RWPE1 (cell line): ENCODE data around the gene TCERG1L.

Experiments used
- CTCF ChIA-PET: fragments of 350-600 bp; sonication (Branson Sonifier 250); formaldehyde crosslinking; extraction: SDS; loops from one replicate; lab custom pipeline; 2021; lab: Yijun Ruan, JAX
- POLR2A ChIA-PET: fragments of 400-600 bp; formaldehyde crosslinking; extraction: SDS; loops from one replicate; lab custom pipeline; 2020; ENCODE audit warnings: antibody characterized with exemption; ENCODE audit not compliant: low non-redundant PET; lab: Yijun Ruan, JAX
- DNase-seq: peaks from one replicate; pipeline ENCODE4 v3.0.0; 2012; ENCODE audit warnings: low spot score
- H3K27ac ChIP-seq: fragments of 450-650 bp; 2 replicates; pipeline ENCODE4 v1.5.1; 2017
- TF ChIP-seq, protein P1 (sequence below): fragments of 450-650 bp; conservative IDR thresholded peaks from 2 replicates; pipeline ENCODE4 v1.5.1; 2017; ENCODE audit warnings: low read depth, mild to moderate bottlenecking

The TCERG1L gene

DNA sequence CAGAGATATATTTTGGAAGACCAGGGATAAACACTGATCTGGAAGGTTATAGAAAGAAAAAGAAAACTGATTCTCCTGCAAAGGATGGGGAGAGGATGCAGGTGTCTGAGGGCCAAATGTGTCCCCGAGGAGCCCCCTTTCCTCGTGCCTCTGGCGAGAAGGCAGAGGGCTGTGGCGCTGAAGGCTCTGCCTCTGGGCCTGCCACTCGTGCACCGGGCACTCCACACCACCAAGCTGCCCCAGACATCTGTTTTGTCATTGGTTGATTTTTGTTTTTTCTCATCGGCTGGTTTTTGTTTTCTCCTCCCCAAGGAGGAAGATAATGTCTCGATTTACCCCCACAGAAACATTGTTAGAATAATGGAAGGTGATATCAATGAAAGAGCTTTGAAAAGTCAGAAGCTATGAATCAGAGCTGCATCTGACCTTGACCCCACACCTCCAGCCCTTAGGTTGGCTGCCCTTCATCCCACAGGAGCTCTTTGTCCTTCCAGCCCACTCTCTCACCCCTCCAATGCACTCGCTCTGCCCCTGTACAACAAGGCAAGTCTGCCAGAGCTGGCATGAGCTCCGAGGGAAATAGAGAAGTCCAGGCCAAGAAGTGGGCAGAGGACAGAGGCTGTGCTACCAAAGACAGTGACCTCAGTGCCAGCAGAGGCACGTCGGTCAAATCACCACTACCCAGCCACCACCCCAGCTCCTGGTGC is 124.8 kb downstream of the TCERG1L start:
- no peak overlapping the region for H3K27ac ChIP-seq
- POLR2A ChIA-PET = no interaction called here
- TF ChIP-seq, protein P1, sequence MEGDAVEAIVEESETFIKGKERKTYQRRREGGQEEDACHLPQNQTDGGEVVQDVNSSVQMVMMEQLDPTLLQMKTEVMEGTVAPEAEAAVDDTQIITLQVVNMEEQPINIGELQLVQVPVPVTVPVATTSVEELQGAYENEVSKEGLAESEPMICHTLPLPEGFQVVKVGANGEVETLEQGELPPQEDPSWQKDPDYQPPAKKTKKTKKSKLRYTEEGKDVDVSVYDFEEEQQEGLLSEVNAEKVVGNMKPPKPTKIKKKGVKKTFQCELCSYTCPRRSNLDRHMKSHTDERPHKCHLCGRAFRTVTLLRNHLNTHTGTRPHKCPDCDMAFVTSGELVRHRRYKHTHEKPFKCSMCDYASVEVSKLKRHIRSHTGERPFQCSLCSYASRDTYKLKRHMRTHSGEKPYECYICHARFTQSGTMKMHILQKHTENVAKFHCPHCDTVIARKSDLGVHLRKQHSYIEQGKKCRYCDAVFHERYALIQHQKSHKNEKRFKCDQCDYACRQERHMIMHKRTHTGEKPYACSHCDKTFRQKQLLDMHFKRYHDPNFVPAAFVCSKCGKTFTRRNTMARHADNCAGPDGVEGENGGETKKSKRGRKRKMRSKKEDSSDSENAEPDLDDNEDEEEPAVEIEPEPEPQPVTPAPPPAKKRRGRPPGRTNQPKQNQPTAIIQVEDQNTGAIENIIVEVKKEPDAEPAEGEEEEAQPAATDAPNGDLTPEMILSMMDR = no peak
- no peak for DNase-seq
- CTCF ChIA-PET = interaction anchor here (0.5 to 1.2 kb wide), 3 partner anchors 14 to 546 kb away, joined by 3 to 5 read pairs (median 4); no protein-coding TSS in a partner anchor

DNA sequence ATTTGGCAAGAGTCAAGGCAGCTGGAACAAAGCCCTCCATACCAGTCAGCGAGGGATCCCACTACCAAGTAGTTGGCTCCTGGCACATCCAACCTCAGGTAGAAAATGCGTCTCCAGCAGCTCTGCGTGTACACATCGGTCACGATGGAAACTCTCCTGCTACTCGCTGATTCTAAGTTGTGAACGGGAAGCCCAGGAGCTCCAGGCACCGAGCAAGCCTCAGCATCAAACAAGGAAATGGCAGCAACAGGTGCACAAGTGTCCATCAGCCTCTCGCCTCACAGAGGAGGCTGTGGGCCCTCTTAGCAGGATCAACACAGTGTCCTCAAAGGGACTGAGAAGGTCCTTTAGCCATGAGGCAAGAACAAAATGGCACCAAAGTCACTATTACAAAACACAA is 127.0 kb downstream of the TCERG1L start:
- ChIA-PET POLR2A (no interaction called here), CTCF (no interaction called here)
- DNase-seq = no peak
- no peak overlapping the region for H3K27ac ChIP-seq
- TF ChIP-seq, protein P1 = no peak

DNA sequence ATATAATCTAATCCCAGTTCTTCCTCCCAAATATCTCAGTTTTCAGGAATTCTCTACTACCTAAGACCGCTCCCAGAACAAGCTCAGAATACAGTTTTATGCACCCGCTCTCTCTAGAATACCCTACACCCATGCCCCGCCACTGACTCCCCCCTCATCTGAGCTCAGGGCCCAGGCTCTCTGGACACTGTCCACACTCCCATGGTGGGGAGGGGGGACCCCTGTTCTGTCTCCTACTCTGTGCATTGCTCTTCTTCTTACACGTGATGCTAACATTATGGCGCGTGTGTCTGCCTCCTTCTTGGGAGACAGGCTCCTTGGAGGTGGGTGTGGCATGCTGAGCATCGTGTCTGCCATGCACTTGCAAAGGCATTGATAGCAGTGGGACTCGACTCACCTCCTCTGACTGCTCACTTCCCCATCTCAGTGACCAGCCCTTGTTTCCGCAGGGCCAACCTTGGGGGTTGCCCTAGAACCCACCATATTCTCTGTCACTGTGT is 127.9 kb downstream of the TCERG1L start:
- DNase-seq = no peak
- TF ChIP-seq, protein P1 = no peak
- POLR2A ChIA-PET = no interaction called here
- CTCF ChIA-PET = no interaction called here
- H3K27ac ChIP-seq = no peak overlapping the region

DNA sequence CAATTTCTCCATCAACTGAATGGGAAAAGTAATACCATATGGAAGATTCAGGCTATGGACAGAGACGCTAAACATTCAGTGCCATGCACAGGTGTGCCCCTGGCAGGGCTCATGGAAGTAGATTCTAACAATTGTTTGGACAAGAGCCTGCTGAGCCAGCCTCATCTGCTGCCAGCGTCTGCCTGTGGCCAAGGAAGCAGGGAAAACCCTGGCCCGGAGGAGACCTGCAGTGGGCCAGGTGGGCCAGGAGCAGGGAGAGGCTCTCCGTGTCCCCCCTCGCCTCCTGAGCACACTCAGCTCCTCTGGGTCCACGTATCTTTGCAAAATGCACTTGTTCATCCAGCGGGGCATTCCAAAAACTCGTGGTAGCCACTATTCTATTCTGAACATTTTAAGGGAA is 130.1 kb downstream of the TCERG1L start:
- ChIA-PET CTCF (no interaction called here), POLR2A (no interaction called here)
- TF ChIP-seq, protein P1 = no peak
- no peak for DNase-seq
- no peak overlapping the region for H3K27ac ChIP-seq

DNA sequence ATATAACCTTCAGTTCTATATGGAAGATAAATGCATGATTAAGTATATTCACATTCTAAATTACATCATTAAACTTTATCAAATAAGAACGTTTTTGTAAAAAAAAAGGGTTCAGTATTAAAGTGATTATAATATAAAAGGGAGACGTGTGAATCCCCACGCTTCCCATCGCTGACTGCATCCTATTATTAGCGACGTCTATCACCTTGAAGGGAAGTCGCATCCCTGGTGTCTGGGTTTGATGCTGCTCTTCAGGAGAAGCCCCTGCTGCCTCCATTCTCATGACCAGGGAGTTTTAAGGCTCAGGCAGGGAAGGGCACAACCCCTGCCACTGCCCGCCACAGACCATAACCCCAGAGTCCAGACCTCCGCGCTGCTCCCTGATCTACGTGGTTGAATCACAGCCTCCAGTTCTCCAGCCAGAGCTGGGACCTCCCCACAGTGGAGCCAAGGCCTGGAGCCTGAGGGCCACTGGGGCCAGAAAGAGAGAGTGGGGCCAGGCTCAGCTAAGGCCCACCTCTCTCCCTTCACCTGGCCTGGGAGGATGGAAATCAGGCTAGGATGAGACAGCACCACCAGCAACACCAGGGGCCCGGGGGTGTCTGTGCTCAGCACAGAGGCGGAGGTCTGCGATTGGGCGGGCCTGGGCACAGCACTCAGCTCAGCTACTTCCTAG is 130.6 kb downstream of the TCERG1L start:
- TF ChIP-seq, protein P1 = no peak
- DNase-seq = no peak
- POLR2A ChIA-PET = no interaction called here
- CTCF ChIA-PET = no interaction called here
- no peak overlapping the region for H3K27ac ChIP-seq

DNA sequence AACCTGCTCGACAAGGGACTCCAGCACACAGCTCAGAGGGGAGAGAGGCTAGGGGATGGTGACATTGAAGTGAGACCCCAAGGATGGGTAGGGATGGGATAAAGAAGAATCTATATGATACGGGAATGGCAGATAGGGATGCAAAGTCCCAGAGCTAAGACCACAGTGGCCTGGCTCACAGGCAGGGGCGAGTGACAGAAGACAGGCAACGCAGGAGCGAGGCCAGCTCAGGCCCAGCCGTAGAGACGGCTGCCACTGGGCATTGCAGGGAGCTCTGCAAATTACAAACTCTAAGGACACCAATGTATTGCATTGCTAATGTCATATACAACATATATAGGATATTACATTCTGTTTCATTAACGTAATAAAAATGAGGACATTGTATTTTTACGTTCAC is 131.4 kb downstream of the TCERG1L start:
- no peak for DNase-seq
- TF ChIP-seq, protein P1 = no peak
- ChIA-PET CTCF (interaction anchor here (0.7 kb wide), 1 partner anchor 92 kb away, joined by 4 read pairs; no protein-coding TSS in a partner anchor), POLR2A (no interaction called here)
- no peak overlapping the region for H3K27ac ChIP-seq
